Liver (tissue), 9 donors: ENCODE data around the gene ATP6V1F. TPM values are rescaled to one million over a fixed set of nuclear protein-coding genes. Genes with fewer than 3 reads are reported as not detected.

Source experiments
- DNase-seq: peaks from one replicate; pipeline ENCODE4 v3.0.0-alpha.2; 2017; ENCODE audit warnings: low spot score
- H3K27ac ChIP-seq, 2 donors: one replicate each; pipeline ENCODE4 v1.7.0; 2013; ENCODE audit warnings: inconsistent platforms in 2 of 2, low read length in 2 of 2, control low read depth in 1 of 2, low read depth in 1 of 2, mild to moderate bottlenecking in 1 of 2
- H3K27me3 ChIP-seq, 4 donors: one replicate each; pipeline versions ENCODE4 v1.6.1 to v1.7.0; 2013; ENCODE audit warnings: low read length in 3 of 4, inconsistent platforms in 1 of 4, mild to moderate bottlenecking in 1 of 4, moderate library complexity in 1 of 4; ENCODE audit not compliant: control insufficient read depth in 4 of 4, insufficient read depth in 4 of 4
- H3K36me3 ChIP-seq, 4 donors: one replicate each; pipeline versions ENCODE4 v1.6.1 to v1.7.0; 2013; ENCODE audit warnings: low read length in 3 of 4, mild to moderate bottlenecking in 3 of 4, low read depth in 1 of 4, moderate library complexity in 1 of 4; ENCODE audit not compliant: control insufficient read depth in 4 of 4, insufficient read depth in 3 of 4
- H3K4me1 ChIP-seq, 4 donors: one replicate each; pipeline versions ENCODE4 v1.6.1 to v1.7.0; 2013; ENCODE audit warnings: low read length in 3 of 4, mild to moderate bottlenecking in 3 of 4, moderate library complexity in 1 of 4; ENCODE audit not compliant: control insufficient read depth in 4 of 4, insufficient read depth in 4 of 4
- H3K4me3 ChIP-seq, 3 donors: one replicate each; pipeline versions ENCODE4 v1.6.1 to v1.7.0; 2013; ENCODE audit warnings: low read length in 3 of 3, control low read depth in 1 of 3, low read depth in 1 of 3, mild to moderate bottlenecking in 1 of 3
- H3K9ac ChIP-seq, 2 donors: one replicate each; pipeline ENCODE4 v1.7.0; 2013; ENCODE audit warnings: low read length in 2 of 2, mild to moderate bottlenecking in 2 of 2, moderate library complexity in 2 of 2, control low read depth in 1 of 2, low read depth in 1 of 2
- H3K9me3 ChIP-seq, 4 donors: one replicate each; pipeline versions ENCODE4 v1.6.1 to v1.7.0; 2013; ENCODE audit warnings: low read length in 3 of 4; ENCODE audit not compliant: control insufficient read depth in 4 of 4
- EGR1 ChIP-seq, 2 donors: IDR thresholded peaks; 2 replicates each; pipeline ENCODE4 v1.6.1; 2016 to 2018; ENCODE audit warnings: antibody characterized with exemption in 2 of 2, low read depth in 2 of 2
- FOXA1 ChIP-seq: IDR thresholded peaks from 2 replicates; pipeline ENCODE4 v1.6.1; 2016; ENCODE audit warnings: antibody characterized with exemption
- FOXA2 ChIP-seq: IDR thresholded peaks from 2 replicates; pipeline ENCODE4 v1.6.1; 2016; ENCODE audit warnings: antibody characterized with exemption
- GABPA ChIP-seq, 2 donors: IDR thresholded peaks in 1 of 2; conservative IDR thresholded peaks in 1 of 2; 2 replicates each; pipeline ENCODE4 v1.6.1; 2016; ENCODE audit warnings: antibody characterized with exemption in 2 of 2, mild to moderate bottlenecking in 1 of 2, moderate library complexity in 1 of 2
- HNF4A ChIP-seq, 2 donors: conservative IDR thresholded peaks; 2 replicates each; pipeline ENCODE4 v1.6.1; 2016; ENCODE audit warnings: antibody characterized with exemption in 2 of 2, mild to moderate bottlenecking in 2 of 2
- HNF4G ChIP-seq: IDR thresholded peaks from 2 replicates; pipeline ENCODE4 v1.6.1; 2016; ENCODE audit warnings: antibody characterized with exemption
- JUND ChIP-seq, 2 donors: IDR thresholded peaks; 2 replicates each; pipeline ENCODE4 v1.6.1; 2016; ENCODE audit warnings: antibody characterized with exemption in 2 of 2
- NR2F2 ChIP-seq: IDR thresholded peaks from 2 replicates; pipeline ENCODE4 v1.6.1; 2016; ENCODE audit warnings: antibody characterized with exemption
- RAD21 ChIP-seq, 2 donors: IDR thresholded peaks; 2 replicates each; pipeline ENCODE4 v1.6.1; 2016; ENCODE audit warnings: antibody characterized with exemption in 2 of 2, mild to moderate bottlenecking in 2 of 2
- RXRA ChIP-seq, 2 donors: IDR thresholded peaks; 2 replicates each; pipeline ENCODE4 v1.6.1; 2017 to 2018; ENCODE audit warnings: antibody characterized with exemption in 2 of 2, mild to moderate bottlenecking in 1 of 2
- SP1 ChIP-seq: IDR thresholded peaks from 2 replicates; pipeline ENCODE4 v1.6.1; 2018; ENCODE audit warnings: antibody characterized with exemption, mild to moderate bottlenecking
- TAF1 ChIP-seq: conservative IDR thresholded peaks from 2 replicates; pipeline ENCODE4 v1.6.1; 2016; ENCODE audit warnings: antibody characterized with exemption, mild to moderate bottlenecking
- YY1 ChIP-seq: IDR thresholded peaks from 2 replicates; pipeline ENCODE4 v1.6.1; 2016; ENCODE audit warnings: antibody characterized with exemption, mild to moderate bottlenecking
- WGBS: extraction: QIAGEN DNeasy Blood & Tissue Kit; methylation state at CpG from one replicate; pipeline ENCODE4 v1.1.7; 2013; 5-methylcytosine and 5-hydroxymethylcytosine counted together
- polyA plus RNA-seq, 2 donors: library from polyadenylated mRNA; stranded (reverse) in 1 of 2; unstranded in 1 of 2; fragments of 200-250 nt in 1 of 2; fragments of >200 nt in 1 of 2; fragmentation: Nextera tagmentation in 1 of 2; extraction: Ambion mirVana in 1 of 2; gene quantifications; one replicate each; pipeline versions ENCODE4 v1.2.1 to v1.2.3, GENCODE V29; 2013 to 2015
- total RNA-seq, 2 donors: library from RNA; depleted of rRNA; stranded (reverse); fragments of >200 nt; gene quantifications; one replicate each; pipeline ENCODE4 v1.2.3, GENCODE V29; 2014
- TF ChIP-seq, protein P1 (sequence below): fragments of 150-350 bp; IDR thresholded peaks from 2 replicates; pipeline ENCODE4 v1.5.1; 2017; ENCODE audit warnings: improper control_type of control experiment, low read depth, low read length; ENCODE audit not compliant: missing input control
- TF ChIP-seq, protein P2 (sequence below): IDR thresholded peaks from 2 replicates; pipeline ENCODE4 v1.6.1; 2016; ENCODE audit warnings: antibody characterized with exemption
- TF ChIP-seq, protein P3 (sequence below): IDR thresholded peaks from 2 replicates; pipeline ENCODE4 v1.6.1; 2016; ENCODE audit warnings: antibody characterized with exemption
- donor health status: healthy.
- donor health status: healthy.
- donor health status: healthy.
- donor health status: healthy.
- donor health status: healthy.

ATP6V1F gene
- total and polyA plus RNA-seq, 4 donors: 23.1 to 111 (median 47.1) TPM

DNA sequence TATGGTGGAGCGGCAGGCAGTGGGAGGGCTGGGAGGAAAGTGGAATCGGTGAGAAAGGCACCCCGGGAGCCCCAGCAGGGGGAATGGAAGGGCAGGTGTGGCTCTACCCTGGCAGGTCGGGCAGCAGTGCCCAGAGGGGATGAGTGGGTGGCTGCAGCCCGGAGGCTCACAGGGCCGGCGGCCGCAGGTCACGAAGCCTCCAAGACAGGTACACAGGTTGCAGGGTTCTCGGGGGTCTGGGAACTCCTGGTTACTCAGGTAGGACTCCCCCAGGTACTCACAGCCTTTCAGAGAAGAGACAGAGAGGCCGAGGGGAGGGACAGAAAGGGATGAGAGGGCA, 26.1 kb downstream of the ATP6V1F start:
- DNase-seq: no peak
- WGBS: 89% methylated on average over 11 of the region's 11 CpGs
- H3K27me3 ChIP-seq: no peaks in the 10 kb centered on the region

DNA sequence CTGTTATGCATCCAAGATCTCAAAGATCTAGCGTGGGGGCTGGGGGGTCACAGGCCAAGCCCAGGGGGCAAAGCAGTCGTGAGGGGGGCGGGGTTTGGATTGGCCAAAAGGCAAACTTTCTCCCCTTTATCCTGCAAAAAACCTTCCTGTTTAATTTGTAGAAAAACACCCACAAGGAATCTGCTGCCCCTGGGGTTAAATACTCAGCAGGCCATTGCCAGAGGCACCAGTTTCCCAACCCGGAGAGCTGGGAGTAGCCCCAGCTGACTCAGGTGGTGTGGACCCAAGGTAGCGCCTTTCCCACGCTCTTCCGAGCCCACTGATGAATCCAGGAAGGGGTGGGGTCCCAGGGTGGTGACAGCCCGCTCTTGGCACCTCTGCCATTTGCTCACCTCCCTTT, 26.5 kb downstream of the ATP6V1F start:
- 63% methylated on average over 8 of the region's 8 CpGs for WGBS
- Histone ChIP-seq H3K4me3 (no peak overlapping the region), H3K9ac (no peak overlapping the region), H3K4me1 (peaks cover 0 to 3% (median 1%) of the 10 kb centered on the region in 4 donors), H3K9me3 (no peaks in the 10 kb centered on the region), H3K36me3 (no peaks in the 10 kb centered on the region), H3K27ac (no peak overlapping the region), H3K27me3 (no peaks in the 10 kb centered on the region)
- TF ChIP-seq RXRA (IDR thresholded peaks at IDR 0.05) (no peak), JUND (IDR thresholded peaks at IDR 0.05) (no peak), HNF4A (conservative IDR thresholded peaks at IDR 0.05) (no peak), FOXA2 (no peak), EGR1 (IDR thresholded peaks at IDR 0.05; ENCODE audit: low read depth in 2 of 2) (no peak), NR2F2 (no peak)
- TF ChIP-seq, protein P1, sequence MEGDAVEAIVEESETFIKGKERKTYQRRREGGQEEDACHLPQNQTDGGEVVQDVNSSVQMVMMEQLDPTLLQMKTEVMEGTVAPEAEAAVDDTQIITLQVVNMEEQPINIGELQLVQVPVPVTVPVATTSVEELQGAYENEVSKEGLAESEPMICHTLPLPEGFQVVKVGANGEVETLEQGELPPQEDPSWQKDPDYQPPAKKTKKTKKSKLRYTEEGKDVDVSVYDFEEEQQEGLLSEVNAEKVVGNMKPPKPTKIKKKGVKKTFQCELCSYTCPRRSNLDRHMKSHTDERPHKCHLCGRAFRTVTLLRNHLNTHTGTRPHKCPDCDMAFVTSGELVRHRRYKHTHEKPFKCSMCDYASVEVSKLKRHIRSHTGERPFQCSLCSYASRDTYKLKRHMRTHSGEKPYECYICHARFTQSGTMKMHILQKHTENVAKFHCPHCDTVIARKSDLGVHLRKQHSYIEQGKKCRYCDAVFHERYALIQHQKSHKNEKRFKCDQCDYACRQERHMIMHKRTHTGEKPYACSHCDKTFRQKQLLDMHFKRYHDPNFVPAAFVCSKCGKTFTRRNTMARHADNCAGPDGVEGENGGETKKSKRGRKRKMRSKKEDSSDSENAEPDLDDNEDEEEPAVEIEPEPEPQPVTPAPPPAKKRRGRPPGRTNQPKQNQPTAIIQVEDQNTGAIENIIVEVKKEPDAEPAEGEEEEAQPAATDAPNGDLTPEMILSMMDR: no peak
- no peak for DNase-seq

More for the DNA sequence above, 26.1 kb downstream of the ATP6V1F start:
- Histone ChIP-seq H3K9me3 (no peaks in the 10 kb centered on the region), H3K36me3 (no peaks in the 10 kb centered on the region), H3K27ac (no peak overlapping the region), H3K4me3 (no peak overlapping the region), H3K4me1 (peaks cover 0 to 3% (median 1%) of the 10 kb centered on the region in 4 donors), H3K9ac (no peak overlapping the region)
- TF ChIP-seq RXRA (IDR thresholded peaks at IDR 0.05) (no peak), EGR1 (IDR thresholded peaks at IDR 0.05; ENCODE audit: low read depth in 2 of 2) (no peak), RAD21 (IDR thresholded peaks at IDR 0.05) (no peak), TAF1 (no peak), HNF4G (no peak), FOXA1 (no peak), HNF4A (conservative IDR thresholded peaks at IDR 0.05) (no peak), GABPA (IDR thresholded peaks at IDR 0.05 in 1 of 2, conservative IDR thresholded peaks at IDR 0.05 in 1 of 2) (no peak), YY1 (no peak), FOXA2 (no peak), SP1 (no peak)
- TF ChIP-seq, protein P2, sequence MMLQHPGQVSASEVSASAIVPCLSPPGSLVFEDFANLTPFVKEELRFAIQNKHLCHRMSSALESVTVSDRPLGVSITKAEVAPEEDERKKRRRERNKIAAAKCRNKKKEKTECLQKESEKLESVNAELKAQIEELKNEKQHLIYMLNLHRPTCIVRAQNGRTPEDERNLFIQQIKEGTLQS: no peak
- TF ChIP-seq, protein P3, sequence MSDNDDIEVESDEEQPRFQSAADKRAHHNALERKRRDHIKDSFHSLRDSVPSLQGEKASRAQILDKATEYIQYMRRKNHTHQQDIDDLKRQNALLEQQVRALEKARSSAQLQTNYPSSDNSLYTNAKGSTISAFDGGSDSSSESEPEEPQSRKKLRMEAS: no peak
- TF ChIP-seq, protein P1: no peak
